Keratinocyte (primary cell): Measurements from ENCODE around the gene TBR1.

ENCODE experiments used
- CTCF ChIP-seq, 3 experiments: IDR thresholded peaks in 1 of 3; conservative IDR thresholded peaks in 1 of 3; optimal IDR thresholded peaks in 1 of 3; 2 replicates in 2 of 3; 3 replicates in 1 of 3; pipeline versions ENCODE3 to v1.5.1; 2011; ENCODE audit warnings: low read length in 3 of 3, mild to moderate bottlenecking in 3 of 3, moderate library complexity in 2 of 3, control low read depth in 1 of 3, inconsistent platforms in 1 of 3; ENCODE audit not compliant: insufficient read depth in 2 of 3; ENCODE audit errors: extremely low read depth in 1 of 3
- EZH2 ChIP-seq: IDR thresholded peaks from one replicate; pipeline ENCODE4 v1.6.1; 2012; ENCODE audit warnings: inconsistent platforms, mild to moderate bottlenecking, low read length, moderate library complexity

GRCh38 chr2:161388146-161388779 lies 27.8 kb upstream of the TBR1 start:
- no peak for TF ChIP-seq CTCF (optimal IDR thresholded peaks at IDR 0.05 in 1 of 3, IDR thresholded peaks at IDR 0.05 in 1 of 3, conservative IDR thresholded peaks at IDR 0.05 in 1 of 3; ENCODE audit: extremely low read depth in 1 of 3, insufficient read depth in 2 of 3, low read length in 3 of 3)
- TF ChIP-seq EZH2, result no peak
